ENCODE measurements around the gene STRN3. TPM values are rescaled to one million over a fixed set of nuclear protein-coding genes. Genes with fewer than 3 reads are reported as not detected.

The STRN3 gene
- total and polyA plus RNA-seq, 2 of the 4 experiments (the other 2 are of a cell fraction) = 10.8 to 78.7 TPM

- no peak overlapping the region for H2AK5ac ChIP-seq (ENCODE audit: low read depth, low read length)
- no peaks in the 10 kb centered on the region for H3K9me1 ChIP-seq (ENCODE audit: insufficient read depth, low read length)
- no peak overlapping the region for H3K56ac ChIP-seq (ENCODE audit: extremely low read depth, insufficient read depth, low read length)
- no peak overlapping the region for H4K91ac ChIP-seq (ENCODE audit: insufficient read depth, low read depth, low read length)
- H3K27me3 ChIP-seq (ENCODE audit: control insufficient read depth, insufficient read depth, low read length) = no peaks in the 10 kb centered on the region
- dilution Hi-C loops (cut with HindIII; ENCODE audit: low sequenced_read_pairs, unreplicated experiment) = no loop called here
- ChIA-PET POLR2A (ENCODE audit: unreplicated experiment) (interaction anchor here (0.7 kb wide), 1 partner anchor 19 kb away, joined by 4 read pairs; no protein-coding TSS in a partner anchor), CTCF (no interaction called here)
- no peak overlapping the region for H3K4ac ChIP-seq (ENCODE audit: low read depth, low read length)
- H2AK9ac ChIP-seq (replicated peaks; ENCODE audit: low read depth, low read length, poor library complexity) = no peak overlapping the region
- no peak overlapping the region for H3K4me3 ChIP-seq (ENCODE audit: insufficient read depth, low read depth, low read length)
- no peaks in the 10 kb centered on the region for H3K36me3 ChIP-seq (ENCODE audit: control insufficient read depth, insufficient read depth, low read length)
- no peak overlapping the region for H4K8ac ChIP-seq (ENCODE audit: low read depth in 2 of 2, low read length in 2 of 2)
- H2BK120ac ChIP-seq (ENCODE audit: low read depth, low read length) = no peak overlapping the region
- no peak overlapping the region for H3K14ac ChIP-seq (replicated peaks; ENCODE audit: low read depth, low read length)
- H3K27ac ChIP-seq (ENCODE audit: insufficient read depth, low read length) = no peak overlapping the region
- H4K5ac ChIP-seq (ENCODE audit: low read depth, low read length) = no peak overlapping the region
- H3K18ac ChIP-seq (ENCODE audit: low read depth, low read length) = no peak overlapping the region
- H3K23ac ChIP-seq (ENCODE audit: low read depth, low read length) = no peak overlapping the region
- in situ Hi-C loops (cut with MboI; ENCODE audit: low sequenced_read_pairs) = no loop called here
- no peak for DNase-seq
- no peaks in the 10 kb centered on the region; a peak in 1 of 4 replicates for H3K79me1 ChIP-seq (ENCODE audit: low read depth in 1 of 2, low read length in 2 of 2)
- no peak overlapping the region for H2AFZ ChIP-seq (replicated peaks; ENCODE audit: low read length, poor library complexity)
- no peak overlapping the region for H2BK20ac ChIP-seq (ENCODE audit: low read depth, low read length)
- no peaks in the 10 kb centered on the region for H4K20me1 ChIP-seq (ENCODE audit: insufficient read depth, low read length)
- BruUV-seq (replicated peaks) = no TSS peak
- no peaks in the 10 kb centered on the region for H3K9me3 ChIP-seq (ENCODE audit: control insufficient read depth, insufficient read depth, low read length)
- no peak for ATAC-seq (ENCODE audit: low read depth)
- H2BK5ac ChIP-seq (ENCODE audit: low read depth, low read length, poor library complexity, severe bottlenecking) = no peak overlapping the region
- intact Hi-C loops (cut with micrococcal nuclease) = no loop called here
- no CpG with 5 or more reads among the region's 8 CpGs for whole genome bisulfite sequencing, 2 experiments (ENCODE audit: extremely low coverage in 2 of 2, insufficient read length in 1 of 2)
- H3K9ac ChIP-seq (ENCODE audit: low read depth, low read length) = no peak overlapping the region
- no peak overlapping the region for H3K4me2 ChIP-seq (ENCODE audit: low read depth, low read length)
- H3K4me1 ChIP-seq (ENCODE audit: control insufficient read depth, insufficient read depth, low read length) = no peaks in the 10 kb centered on the region
- H2BK15ac ChIP-seq (ENCODE audit: low read depth, low read length) = no peak overlapping the region
- TF ChIP-seq RAD21 (IDR thresholded peaks at IDR 0.05; ENCODE audit: low read length) (no peak), SMC3 (IDR thresholded peaks at IDR 0.05; ENCODE audit: low read depth, low read length) (no peak), MXI1 (IDR thresholded peaks at IDR 0.05; ENCODE audit: borderline replicate concordance, low read depth, low read length) (no peak), CHD1 (IDR thresholded peaks at IDR 0.05; ENCODE audit: low read depth, low read length) (no peak), NFE2L2 (IDR thresholded peaks at IDR 0.05; ENCODE audit: low read depth, low read length) (no peak), FOS (IDR thresholded peaks at IDR 0.05; ENCODE audit: low read depth, low read length) (no peak), MAFK (IDR thresholded peaks at IDR 0.05; ENCODE audit: low read depth, low read length) (no peak)
Measured at GRCh38 chr14:31045501-31046080, 19.4 kb upstream of the STRN3 start.

All from IMR-90 (cell line).